PC-9 (cell line): Measurements from ENCODE around the gene FLT4.

ENCODE experiments used
- EZH2 ChIP-seq: fragments of 200-600 bp; sonication (generic); IDR thresholded peaks from 2 replicates; pipeline ENCODE4 v1.8.0; 2017; ENCODE audit warnings: antibody characterized with exemption, low read depth
- TF ChIP-seq, protein P1 (sequence below): fragments of 200-600 bp; sonication (generic); conservative IDR thresholded peaks from 2 replicates; pipeline ENCODE4 v1.6.1; 2017; ENCODE audit warnings: mixed run types, antibody characterized with exemption, mild to moderate bottlenecking, moderate library complexity

DNA sequence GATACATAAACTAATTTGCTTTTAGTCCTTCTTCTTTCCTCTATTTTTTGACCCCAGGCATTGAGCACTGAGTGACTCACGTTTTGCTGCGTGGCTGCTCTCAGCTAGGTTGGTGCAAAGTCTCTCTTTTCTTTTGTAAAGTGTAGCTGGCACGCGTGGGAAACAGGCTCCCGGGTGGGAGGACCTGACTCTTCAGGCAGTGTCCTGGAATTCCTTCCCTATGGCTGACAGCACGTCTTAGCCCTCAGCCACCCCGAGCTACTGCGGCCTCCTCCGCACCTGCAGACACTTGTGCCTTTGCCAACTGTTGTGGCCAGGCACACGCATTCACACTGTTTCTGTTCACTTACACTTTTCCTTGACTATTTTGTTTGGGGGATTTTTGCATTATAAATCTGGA is 57.2 kb downstream of the FLT4 start:
- TF ChIP-seq, protein P1, sequence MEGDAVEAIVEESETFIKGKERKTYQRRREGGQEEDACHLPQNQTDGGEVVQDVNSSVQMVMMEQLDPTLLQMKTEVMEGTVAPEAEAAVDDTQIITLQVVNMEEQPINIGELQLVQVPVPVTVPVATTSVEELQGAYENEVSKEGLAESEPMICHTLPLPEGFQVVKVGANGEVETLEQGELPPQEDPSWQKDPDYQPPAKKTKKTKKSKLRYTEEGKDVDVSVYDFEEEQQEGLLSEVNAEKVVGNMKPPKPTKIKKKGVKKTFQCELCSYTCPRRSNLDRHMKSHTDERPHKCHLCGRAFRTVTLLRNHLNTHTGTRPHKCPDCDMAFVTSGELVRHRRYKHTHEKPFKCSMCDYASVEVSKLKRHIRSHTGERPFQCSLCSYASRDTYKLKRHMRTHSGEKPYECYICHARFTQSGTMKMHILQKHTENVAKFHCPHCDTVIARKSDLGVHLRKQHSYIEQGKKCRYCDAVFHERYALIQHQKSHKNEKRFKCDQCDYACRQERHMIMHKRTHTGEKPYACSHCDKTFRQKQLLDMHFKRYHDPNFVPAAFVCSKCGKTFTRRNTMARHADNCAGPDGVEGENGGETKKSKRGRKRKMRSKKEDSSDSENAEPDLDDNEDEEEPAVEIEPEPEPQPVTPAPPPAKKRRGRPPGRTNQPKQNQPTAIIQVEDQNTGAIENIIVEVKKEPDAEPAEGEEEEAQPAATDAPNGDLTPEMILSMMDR, result no peak
- TF ChIP-seq EZH2, result no peak
